ENCODE results near the gene ENOX2.

Gene ENOX2

DNA sequence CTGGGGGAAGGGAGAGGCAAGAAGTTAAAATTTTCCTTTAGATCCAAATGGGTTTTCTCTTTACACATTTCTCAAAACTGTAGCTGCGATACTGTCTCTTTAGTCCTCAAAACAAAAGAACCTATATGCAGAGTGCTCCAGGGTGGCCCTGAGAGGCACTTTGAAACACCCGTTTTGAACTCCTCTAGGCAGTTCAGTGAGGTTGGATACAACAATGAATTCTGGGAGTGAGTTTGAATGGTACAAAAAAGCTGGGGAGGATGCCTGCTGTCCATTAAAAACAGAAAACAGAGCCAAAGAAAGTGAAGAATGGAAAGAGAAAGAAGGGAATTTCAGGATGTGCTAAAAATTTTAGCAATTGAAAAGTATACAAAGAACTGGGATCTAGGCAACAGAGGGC is 23.1 kb downstream of the ENOX2 start:
- DNase-seq (ENCODE audit: low spot score) = no peak

DNA sequence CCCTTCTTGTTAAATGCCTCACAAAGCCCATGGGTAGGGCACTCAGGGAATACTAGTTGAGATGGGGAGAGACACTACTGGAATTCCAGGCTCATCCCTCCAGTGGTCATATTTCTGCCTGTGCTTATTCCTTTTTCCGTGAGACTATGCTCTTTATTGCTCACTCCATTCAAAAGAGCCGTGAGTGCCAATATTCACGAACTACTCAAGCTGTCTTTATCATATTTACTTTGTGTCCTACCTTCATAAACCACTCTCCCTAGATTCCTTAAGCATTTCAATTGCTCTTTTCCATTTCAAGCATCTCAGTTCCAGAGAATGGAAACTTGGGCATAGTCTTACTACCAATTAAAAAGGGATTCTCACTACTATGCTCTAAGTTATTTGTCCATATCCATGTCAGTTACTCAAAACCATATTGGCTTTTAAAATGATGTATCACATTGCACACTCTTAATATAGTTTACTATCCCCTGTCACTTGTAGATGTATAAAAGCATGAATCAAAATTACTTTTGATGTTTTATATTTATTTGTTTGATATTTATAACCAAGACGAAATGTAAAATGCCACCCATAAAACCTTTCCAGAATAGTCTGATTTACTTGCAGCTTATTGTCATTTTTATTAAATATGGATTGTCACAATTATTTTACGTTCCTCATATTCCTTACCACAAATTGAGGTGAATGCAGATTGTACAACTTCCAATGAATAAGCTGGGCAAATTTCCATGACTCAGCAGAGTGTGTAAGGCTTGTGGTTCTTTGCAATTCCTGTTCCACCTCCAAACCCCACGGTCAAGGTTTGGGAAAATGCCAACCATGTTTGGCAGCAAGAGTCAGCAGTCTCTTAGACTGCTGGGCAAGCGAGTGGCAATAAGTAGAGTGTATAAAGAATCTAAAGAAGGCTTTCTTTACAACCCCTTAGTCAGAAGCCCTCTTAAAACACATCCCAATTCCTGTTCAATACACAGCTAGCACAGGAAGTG is 24.4 kb downstream of the ENOX2 start:
- no peak for DNase-seq (ENCODE audit: low spot score)

DNA sequence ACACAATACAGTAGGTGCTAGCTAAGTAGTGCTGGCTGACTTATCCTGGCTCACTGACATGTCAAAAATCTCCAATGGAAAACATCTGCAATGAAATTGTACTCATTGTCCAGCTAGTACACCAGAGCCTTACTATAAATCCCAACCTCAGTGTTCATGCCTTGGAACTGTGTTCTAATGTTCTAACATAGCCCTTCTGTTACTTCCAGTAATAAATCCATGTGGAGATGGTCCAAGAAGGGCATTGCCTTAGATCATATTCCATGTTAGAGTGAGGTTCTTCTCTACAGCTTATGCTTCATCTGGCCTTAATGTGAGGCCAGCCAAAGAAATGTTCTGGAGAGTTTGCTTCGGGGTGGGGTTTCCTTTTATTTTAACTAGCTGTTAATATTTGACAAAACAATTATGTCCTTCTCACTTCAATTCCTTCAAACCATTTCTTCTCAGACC is 25.1 kb downstream of the ENOX2 start:
- DNase-seq (ENCODE audit: low spot score) = no peak

- DNase-seq (ENCODE audit: low spot score) = no peak
Measured at GRCh38 chrX:130876226-130876625, 26.8 kb downstream of the ENOX2 start.

DNA sequence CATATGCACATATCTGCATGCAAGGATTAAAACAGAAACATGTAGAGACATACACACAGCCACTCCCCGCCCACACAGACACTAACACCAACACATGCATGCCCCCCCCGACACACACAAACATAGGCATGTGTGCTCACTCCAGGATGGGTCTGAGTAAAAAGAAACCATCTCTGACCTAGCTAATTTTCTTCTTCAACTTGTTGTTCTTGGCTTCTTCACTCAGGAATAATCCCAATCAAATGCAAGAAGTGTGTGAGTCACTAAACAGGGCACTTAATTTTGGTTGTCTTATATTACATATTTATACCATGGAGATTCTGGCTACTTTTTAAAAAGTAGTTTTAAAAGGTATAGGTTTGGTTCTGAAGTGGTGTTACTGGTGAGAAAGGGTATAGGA is 28.3 kb downstream of the ENOX2 start:
- DNase-seq (ENCODE audit: low spot score) = no peak

DNA sequence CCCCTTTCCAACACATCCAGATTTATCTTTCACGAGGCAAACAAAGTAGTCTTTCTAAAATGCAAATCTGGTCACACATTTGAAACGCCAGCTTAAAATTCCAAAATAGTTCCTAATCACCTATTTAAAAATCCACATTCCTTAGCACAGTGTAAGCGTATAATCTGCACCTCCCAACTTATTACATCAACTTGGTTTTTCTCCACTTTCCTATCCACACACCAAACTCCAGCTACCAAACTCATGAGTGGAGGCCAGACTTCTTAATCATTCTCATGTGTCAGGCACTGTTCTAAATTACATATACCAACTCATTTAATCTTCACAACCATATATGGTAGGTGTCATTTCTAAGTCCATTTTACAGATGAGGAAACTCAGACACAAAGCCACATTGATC is 33.8 kb downstream of the ENOX2 start:
- DNase-seq (ENCODE audit: low spot score) = no peak

DNA sequence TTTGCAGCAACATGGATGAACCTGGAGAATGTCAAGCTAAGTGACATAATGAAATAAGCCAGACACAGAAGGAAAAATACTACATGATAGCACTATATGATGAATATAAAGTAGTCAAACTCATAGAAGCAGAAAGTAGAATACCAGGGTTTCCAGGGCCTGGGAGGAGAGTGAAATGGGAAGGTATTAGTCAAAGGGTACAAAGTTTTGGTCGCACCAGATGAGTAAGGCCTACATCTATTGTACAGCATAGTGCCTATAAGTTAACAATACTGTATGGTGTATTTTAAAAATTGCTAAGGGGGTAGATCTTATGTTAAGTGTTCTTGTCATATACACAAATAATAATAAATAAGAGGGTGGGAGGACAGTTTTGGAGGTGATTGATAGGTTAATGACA is 41.5 kb downstream of the ENOX2 start:
- no peak for DNase-seq (ENCODE audit: low spot score)

GRCh38 chrX:130857207-130857606 is 45.8 kb downstream of the ENOX2 start:
- no peak for DNase-seq (ENCODE audit: low spot score)

DNA sequence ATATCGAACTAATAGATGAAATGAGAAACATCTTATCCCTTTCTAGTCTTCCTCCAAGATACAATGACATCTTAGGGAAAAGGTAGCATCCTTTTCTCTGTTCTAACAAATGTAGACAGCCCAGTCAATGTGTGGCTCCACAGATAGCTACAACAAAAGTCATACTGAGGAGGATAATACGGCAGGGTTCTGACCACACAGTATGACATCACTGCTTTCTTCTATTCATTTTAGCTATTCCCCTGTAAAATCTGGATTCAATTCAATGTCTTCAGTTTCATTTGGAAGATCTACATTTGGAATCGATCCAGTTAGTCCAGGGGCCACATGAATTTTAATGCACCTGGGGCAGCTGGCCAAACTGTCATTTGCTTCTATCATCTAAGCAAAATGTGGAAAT is 51.4 kb downstream of the ENOX2 start:
- DNase-seq (ENCODE audit: low spot score) = no peak

GRCh38 chrX:130848763-130849162 is 54.2 kb downstream of the ENOX2 start:
- DNase-seq (ENCODE audit: low spot score) = no peak

GRCh38 chrX:130846746-130847145 is 56.3 kb downstream of the ENOX2 start:
- DNase-seq (ENCODE audit: low spot score) = no peak

DNA sequence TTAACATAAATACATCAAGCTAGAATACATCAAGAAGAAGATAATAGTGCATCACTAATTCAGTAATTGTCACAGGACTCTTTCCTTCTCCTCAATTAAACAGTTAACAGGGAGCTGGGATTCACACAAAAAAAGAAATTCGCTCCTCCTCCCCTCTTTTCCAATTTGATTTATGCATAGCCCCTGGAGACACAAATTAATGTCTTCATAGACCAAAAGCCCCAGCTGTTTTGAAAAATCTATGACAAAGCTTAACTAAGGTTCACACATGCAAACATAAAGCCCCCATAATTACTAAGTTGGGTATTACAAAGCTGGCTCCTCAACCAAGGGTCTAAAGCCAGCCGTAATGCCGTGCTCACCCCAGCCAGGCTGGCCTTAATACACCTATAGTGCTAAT is 61.2 kb downstream of the ENOX2 start:
- no peak for DNase-seq (ENCODE audit: low spot score)

- no peak for DNase-seq (ENCODE audit: low spot score)
Measured at GRCh38 chrX:130840345-130840744, 62.7 kb downstream of the ENOX2 start.

- no peak for DNase-seq (ENCODE audit: low spot score)
Measured at GRCh38 chrX:130836447-130836846, 66.6 kb downstream of the ENOX2 start.

GRCh38 chrX:130834830-130835229 is 68.2 kb downstream of the ENOX2 start:
- no peak for DNase-seq (ENCODE audit: low spot score)

DNA sequence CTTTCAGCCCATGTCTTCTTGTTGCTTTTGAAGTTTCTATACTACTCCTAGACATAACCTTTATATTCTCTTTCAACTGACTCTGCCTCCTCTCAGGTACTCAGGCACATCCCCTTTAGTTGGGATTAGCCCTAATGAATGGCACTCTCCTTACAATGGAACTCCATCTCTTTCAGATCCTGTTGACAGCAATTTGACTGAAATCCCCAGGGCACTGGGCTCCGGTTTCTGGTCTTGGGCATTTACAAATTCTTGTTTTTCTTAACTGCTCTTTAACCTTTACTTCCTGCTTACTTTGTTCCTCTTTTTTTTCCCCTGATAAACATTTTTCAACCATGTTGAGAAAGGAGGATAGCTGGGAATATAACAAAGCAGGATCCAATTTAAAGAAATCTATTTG is 68.9 kb downstream of the ENOX2 start:
- DNase-seq (ENCODE audit: low spot score) = no peak

DNA sequence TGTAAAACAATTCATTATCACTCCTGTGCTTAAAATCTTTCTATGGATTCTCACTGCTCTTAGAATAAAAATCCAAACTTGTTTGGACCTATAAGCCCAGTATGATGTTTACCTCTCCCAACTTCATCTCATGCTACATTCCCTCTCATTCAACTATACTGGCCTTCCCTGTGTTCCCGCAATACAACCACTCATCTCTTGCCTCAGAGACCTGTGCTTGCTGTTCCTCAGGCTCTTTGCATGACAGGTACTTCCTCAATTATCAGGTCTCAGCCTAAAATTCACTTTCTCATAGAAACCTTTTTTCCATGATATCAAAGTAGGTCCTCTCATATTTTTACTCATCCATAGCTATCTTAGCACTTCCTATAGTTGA is 71.7 kb downstream of the ENOX2 start:
- no peak for DNase-seq (ENCODE audit: low spot score)

GRCh38 chrX:130830599-130831346 is 72.2 kb downstream of the ENOX2 start:
- DNase-seq (ENCODE audit: low spot score) = no peak

DNA sequence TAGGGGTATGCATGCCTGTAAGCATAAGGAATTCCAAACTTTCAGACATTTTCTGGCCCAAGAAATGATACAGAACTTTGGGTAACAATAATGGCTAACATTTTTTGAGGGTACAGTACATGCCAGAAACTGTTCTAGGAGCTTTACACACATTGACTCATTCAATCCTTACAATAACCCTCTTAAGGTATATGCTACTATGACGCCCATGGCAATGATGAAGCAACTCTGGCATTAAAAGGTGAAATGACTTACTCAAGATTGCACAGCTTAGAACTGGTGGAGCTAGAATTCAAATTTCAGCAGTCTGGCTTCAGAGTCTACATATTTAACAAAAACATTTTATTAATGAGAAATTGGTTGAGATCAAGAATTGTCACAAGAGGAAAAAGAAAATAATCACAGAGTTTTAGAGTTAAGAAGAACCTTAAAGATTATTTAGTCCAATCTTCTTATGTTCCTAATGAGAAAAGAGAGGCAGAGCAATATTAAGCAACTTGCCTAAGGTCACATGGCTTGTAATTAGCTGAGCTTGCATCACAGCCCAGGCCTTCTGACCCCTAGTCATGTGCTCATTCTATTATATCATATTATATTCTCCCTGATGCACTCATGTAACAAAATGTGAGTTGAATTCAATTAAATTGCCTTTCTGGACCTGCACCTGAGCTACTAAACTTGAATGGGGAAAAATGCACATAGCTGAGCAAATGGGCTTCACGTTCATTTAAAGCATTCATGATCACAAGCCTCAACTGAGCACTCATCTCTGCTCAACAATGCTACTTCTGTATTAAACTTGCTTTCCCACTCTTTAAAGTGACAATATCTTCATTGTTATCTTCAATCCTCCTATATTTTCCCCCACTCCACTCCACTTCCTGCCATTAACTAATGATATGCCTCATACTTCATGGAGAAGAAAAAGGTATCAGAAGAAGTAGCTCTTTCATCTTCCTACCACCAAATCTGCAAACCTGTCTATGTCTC is 73.2 kb downstream of the ENOX2 start:
- DNase-seq (ENCODE audit: low spot score) = no peak

- DNase-seq (ENCODE audit: low spot score) = no peak
Measured at GRCh38 chrX:130828641-130829040, 74.4 kb downstream of the ENOX2 start.

DNA sequence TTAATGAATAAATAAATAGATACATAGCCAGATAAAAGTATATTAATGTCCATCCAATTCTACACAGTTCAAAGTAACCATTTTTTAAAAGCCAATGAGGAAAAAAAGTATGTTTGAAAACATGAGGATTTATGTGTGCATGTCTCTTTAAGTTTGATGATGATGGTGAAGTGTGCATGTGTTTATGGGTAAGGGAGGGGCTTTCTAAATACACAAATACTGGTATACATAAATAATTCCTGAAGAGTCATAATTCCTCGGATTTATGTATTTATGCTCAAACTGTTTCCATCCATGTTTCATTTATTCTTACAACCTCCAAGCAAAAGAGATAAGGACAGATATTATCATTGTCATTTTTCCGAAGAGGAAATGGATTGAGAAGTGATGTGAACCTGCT is 75.4 kb downstream of the ENOX2 start:
- no peak for DNase-seq (ENCODE audit: low spot score)

- DNase-seq (ENCODE audit: low spot score) = no peak
Measured at GRCh38 chrX:130826249-130826648, 76.8 kb downstream of the ENOX2 start.

Data from CD4-positive, alpha-beta T cell treated with Interleukin-15 for 4 hours (primary cell).